T-helper 9 cell (primary cell): ENCODE measurements around the gene RNASE13.

Experiments used
- DNase-seq: peaks from one replicate; pipeline ENCODE4 v3.0.0-alpha.2; 2020
- total RNA-seq, 2 donors: gene quantifications; one replicate each; lab custom pipeline; 2026; lab: John Stamatoyannopoulos, UW

Gene RNASE13, protein sequence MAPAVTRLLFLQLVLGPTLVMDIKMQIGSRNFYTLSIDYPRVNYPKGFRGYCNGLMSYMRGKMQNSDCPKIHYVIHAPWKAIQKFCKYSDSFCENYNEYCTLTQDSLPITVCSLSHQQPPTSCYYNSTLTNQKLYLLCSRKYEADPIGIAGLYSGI
- total RNA-seq, result 0 reads per million in 2 donors

DNA sequence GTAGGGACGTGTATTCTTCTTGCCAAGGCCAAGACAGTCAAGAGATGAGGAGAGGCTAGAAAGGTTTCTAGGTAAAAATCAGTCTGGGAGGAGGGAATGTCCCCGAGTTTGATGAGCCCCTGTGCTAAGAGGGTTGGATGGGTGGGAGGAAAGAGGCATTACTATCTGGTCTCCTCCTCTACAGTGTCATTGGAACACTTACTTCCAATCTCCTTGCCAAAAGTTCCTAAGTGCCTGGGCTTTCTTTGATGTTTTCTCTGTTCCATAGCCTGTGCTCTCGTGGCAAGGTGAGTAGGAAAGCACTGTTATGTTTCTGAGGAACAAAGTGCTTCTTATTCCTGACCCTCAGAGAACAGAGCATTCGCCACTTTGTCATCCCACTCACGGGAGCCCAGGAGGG, at the start of gene RNASE13:
TSS of gene RNASE13 (minus strand) at position 101 of the 400 bp plus-strand sequence. CDS start 519 bp downstream, outside the sequence.
- no peak for DNase-seq

DNA sequence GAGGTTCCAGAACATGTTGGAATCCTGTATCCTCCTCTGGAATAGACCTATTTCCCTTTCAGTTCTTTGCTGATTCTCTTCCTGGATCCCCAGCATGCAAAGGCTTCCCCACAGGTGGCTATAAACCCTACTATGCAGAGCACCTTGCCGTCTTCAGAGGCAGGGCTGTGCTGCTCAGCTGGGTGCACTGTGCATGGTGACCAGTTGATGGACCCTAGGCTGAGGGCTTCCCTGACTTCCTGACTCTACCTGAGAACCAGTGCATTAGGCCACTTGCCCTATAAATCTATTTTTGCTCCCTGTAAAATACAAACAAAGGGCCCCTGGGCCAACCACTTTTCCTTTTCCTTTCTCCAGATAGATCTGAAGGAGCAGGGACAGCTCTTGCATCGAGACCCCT, 49.8 kb upstream of the RNASE13 start:
- no peak for DNase-seq

DNA sequence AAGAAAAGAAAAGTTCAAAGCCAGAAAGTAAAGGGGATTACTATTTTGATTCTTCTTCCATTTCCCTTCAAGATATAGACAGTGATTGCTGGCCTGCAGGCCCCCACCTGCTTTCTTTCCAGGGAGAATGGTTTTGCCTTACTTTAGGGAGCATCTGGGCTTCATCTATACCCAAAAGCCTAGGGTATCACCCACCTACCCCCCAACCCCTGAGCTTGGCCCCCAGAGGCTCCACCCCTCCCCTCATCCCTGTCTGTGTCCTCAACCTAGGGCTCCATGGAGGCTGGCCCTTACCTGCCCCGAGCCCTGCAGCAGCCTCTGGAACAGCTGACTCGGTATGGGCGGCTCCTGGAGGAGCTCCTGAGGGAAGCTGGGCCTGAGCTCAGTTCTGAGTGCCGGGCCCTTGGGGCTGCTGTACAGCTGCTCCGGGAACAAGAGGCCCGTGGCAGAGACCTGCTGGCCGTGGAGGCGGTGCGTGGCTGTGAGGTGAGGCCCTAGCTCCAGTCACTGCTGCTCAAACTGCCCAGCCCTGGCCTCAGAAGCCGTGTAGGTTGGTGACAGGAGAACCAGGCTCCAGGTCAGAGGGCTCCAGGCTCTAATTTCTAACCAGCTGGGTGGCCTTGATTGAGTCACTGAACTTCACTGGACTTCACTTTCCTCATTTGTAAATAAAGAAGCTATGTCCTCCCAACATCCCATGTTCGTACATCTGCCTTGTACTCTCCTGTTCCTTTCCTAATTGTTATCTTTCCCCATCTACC, 49.1 kb upstream of the RNASE13 start:
- no peak for DNase-seq

DNA sequence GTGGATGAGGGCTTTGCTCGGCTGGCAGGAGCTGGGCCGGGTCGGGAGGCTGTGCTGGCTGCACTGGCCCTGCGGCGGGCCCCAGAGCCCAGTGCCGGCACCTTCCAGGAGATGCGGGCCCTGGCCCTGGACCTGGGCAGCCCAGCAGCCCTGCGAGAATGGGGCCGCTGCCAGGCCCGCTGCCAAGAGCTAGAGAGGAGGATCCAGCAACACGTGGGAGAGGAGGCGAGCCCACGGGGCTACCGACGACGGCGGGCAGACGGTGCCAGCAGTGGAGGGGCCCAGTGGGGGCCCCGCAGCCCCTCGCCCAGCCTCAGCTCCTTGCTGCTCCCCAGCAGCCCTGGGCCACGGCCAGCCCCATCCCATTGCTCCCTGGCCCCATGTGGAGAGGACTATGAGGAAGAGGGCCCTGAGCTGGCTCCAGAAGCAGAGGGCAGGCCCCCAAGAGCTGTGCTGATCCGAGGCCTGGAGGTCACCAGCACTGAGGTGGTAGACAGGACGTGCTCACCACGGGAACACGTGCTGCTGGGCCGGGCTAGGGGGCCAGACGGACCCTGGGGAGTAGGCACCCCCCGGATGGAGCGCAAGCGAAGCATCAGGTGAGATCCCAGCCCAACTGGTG, 47.0 kb upstream of the RNASE13 start:
- DNase-seq, result no peak

DNA sequence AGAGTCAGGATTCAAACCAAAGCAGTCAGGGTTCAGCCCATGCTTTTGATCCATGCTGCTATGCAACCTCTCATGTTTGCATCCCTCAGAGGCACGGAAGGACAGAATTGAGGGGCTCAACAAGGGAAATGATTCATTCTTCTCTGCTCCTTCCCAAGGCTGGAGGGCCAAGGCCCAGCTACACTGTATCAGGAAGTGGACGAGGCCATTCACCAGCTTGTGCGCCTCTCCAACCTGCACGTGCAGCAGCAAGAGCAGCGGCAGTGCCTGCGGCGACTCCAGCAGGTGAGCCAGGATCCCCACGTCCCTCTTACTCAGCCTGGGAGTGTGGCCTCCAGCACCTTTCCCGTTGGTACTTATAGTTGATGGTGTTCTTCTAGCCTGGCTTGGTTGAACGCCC, 44.1 kb upstream of the RNASE13 start:
- DNase-seq, result no peak

DNA sequence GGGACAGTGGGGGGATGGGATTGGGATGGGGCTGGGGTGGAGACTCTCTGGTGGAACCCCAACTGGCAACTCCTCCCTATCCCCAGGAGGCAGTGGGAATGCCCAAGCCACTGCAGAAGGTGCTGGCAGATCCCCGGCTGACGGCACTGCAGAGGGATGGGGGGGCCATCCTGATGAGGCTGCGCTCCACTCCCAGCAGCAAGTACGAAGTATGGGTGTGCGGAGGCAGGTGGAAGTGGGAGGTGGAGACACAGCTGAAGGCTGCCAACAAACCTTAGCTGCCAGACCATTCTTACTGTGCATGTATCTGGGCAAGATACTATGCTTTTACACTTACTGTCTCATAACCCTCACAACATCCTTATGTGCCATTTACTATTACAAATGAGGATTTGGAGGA, 43.7 kb upstream of the RNASE13 start:
- DNase-seq, result no peak

DNA sequence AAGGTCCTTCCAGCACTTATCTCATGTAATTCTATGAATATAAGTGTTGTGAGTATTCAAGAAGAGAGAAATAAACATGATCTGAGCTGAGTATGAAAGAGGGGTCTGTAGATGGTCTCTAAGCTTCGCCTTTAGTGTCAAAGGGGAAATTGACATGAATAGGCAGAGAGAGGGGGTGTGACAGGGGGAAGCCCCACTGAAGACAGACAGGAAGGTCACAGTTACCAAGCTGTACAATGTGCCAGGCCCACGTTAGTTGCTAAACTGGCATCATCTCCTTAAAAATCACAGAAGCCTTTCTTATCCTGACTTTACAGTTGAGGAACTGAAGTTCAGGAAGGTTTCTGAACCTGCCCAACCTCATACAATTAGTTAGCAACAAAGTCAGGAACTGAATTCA, 43.1 kb upstream of the RNASE13 start:
- no peak for DNase-seq

DNA sequence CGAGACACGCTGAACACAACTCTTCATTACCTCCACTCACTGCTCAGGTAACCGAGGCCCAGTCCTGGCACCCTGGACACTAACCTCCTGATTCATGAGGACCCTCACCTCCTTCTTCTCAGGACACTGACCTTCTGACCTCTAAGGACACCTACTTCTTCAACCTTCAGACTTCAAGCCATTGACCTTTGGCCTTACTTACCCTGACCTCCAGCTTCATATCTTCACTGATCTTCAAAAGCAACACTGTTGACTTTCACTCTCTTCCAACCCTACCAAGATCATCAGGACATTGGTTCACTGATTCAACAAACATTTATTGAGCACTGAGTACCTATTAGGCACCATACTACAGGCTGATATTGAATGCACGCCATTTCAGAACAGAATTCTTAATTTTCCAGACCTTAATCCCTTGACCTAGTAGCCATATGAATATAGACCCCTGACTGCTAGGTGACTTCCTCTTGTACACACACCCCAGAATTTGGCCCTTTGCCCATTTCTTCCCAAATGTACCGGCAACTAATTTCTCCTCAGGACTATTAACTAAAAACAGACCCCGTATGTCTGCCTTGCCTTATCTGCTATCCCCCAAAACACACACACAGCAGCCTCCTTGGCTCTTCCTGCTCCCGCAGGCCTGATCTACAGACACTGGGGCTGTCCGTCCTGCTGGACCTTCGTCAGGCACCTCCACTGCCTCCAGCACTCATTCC, 41.3 kb upstream of the RNASE13 start:
- no peak for DNase-seq

DNA sequence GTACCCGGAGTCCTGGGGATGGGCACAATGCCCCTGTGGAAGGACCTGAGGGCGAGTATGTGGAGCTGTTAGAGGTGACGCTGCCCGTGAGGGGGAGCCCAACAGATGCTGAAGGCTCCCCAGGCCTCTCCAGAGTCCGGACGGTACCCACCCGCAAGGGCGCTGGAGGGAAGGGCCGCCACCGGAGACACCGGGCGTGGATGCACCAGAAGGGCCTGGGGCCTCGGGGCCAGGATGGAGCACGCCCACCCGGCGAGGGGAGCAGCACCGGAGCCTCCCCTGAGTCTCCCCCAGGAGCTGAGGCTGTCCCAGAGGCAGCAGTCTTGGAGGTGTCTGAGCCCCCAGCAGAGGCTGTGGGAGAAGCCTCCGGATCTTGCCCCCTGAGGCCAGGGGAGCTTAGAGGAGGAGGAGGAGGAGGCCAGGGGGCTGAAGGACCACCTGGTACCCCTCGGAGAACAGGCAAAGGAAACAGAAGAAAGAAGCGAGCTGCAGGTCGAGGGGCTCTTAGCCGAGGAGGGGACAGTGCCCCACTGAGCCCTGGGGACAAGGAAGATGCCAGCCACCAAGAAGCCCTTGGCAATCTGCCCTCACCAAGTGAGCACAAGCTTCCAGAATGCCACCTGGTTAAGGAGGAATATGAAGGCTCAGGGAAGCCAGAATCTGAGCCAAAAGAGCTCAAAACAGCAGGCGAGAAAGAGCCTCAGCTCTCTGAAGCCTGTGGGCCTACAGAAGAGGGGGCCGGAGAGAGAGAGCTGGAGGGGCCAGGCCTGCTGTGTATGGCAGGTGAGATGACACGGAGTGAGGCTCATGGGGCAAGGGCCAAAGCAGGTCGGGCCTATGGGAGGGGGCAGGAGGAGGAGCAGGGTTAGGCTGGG, 40.0 kb upstream of the RNASE13 start:
- DNase-seq, result no peak

DNA sequence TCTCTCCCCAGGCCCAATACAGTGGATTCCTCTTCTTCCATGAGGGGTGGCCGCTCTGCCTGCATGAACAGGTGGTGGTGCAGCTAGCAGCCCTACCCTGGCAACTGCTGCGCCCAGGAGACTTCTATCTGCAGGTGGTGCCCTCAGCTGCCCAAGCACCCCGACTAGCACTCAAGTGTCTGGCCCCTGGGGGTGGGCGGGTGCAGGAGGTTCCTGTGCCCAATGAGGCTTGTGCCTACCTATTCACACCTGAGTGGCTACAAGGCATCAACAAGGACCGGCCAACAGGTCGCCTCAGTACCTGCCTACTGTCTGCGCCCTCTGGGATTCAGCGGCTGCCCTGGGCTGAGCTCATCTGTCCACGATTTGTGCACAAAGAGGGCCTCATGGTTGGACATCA, 39.3 kb upstream of the RNASE13 start:
- no peak for DNase-seq

DNA sequence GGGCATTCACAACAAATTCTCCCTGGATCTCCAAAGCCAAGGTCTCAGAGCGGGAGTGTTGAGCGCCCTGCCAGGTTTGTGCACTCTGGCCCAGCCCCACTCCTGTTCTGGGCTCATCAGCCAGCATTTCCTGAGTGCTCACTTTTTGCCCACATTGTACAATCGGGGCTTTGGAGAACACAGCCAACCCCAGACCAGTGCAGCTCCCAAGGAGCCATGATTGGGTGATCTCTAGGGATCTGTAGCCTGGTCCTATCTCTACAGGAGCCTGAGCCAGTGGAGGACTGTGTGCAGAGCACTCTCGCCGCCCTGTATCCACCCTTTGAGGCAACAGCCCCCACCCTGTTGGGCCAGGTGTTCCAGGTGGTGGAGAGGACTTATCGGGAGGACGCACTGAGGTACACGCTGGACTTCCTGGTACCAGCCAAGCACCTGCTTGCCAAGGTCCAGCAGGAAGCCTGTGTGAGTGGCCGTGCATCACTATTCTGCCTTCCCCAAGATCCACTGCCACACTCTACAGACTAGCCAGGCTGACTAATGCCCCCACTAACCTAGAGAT, 38.3 kb upstream of the RNASE13 start:
- no peak for DNase-seq

DNA sequence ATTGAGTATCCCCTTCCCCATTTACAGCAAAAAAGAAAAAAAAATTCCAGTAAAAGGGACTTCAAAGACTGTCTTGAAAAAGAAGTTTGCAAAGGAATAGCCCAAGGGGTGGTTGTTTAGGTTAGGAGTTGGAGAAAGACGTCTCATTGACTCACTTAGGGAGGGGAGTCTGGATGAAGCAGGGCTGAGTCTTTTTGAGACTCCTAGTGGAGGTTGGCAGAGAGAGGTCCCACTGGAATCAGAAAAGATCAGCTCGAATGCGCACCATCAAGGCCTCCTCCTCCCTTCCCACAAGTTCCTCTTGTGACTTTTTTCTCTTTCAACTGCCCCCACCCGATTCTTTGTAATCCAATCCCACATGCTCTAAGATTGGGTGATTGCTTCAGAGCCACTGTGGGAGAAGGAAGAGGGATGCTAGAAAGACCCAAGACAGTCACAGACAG, 37.4 kb upstream of the RNASE13 start:
- no peak for DNase-seq

DNA sequence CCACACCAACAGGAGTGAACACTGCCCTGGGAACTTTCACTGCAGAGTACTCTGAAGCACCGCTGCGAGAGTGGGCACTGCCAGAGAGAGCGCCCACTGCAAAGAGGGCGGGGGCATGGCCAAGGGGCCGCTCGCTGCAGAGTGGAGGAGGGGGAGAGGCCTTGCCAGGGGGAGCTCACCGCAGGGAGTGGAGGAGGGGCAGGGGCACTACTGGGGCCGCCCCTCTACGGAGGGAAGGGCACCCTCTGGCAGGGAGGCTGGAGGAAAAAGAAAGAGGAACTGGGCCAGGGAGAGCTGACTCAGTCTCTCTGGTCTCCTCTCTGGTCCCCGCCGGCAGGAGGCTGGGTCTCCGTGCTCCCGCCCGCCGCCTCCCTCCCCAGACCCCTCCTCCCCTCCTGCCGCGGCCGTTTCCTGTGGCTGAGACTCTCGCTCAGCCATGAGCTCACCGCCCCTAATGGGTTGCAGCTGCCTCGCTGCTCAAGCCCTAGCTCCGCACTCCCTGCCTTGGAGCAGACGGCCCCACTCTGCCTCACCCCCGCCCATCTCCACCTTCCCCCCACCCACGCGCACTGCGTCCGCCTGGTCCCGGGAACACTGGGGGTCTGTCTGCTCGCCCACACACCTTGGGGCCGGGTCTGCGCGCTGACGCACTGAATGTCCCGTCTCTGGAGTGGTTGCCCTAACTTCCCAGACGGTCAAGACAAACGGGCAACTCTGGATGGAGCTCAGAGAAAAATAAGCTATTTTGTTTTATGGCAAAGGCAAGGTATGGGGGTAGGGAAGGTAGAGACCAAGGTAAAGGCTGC, 36.8 kb upstream of the RNASE13 start:
- peak; percentile 41 for DNase-seq

DNA sequence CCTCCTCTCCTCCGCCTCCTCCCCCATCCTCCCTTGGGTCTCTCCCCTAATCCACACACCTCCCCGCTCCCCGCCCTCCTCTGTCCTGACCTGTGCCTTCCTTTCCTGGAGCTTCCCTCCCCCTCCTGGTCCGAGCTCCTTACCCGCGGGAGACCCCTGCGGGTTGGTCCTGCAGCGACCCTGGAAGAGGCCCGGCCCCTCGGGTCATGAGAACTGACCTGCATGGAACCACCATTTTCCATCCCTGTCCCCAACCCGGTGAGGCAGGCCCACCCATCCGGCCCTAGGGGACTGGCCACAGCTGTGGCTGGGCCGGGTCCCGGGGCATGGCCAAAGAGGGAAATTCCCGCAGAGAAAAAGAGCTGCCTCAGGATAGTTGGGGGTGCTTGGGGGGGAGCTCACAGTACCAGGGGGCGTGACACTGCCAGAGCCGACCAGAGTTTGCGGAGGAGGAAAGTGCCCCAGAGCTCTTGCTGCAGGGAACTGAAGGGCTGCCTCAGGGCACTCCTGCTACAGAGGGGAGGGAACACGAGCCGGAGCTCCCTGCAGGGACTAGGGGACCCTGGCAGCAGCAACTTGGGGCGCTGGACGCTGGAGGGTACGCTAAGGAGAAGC, 36.1 kb upstream of the RNASE13 start:
- DNase-seq, result no peak

DNA sequence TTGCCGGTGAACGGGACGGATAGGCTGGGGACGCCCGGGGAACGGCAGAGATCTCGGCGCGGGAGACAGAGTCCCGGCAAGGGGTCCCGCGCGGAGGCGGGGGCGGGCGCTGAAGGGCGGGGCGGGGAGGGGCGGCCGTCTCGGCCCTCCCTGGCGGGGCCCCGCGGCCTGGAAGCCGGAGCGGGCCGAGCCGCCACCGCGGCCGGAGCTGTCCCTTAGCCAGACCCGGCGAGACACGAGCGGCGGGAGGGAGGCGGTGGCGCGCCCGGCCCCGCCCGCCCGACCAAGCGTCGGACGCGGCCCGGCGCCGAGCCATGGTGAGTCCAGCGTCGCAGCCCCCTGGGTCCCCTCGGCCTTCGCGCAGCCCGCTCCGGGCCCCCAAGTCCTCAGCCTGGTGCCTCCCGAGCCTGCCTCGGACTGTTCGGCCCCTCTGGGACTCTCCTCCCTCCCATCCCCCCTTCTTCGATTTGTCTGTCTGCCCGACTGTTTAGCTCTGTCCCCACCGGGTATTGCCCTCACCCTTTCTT, 35.5 kb upstream of the RNASE13 start, which contains the start of gene ARHGEF40:
TSS of gene ARHGEF40 (plus strand) at position 222 of the 527 bp plus-strand sequence. CDS start at position 315, 93 bp downstream.
- peak; percentile 26 for DNase-seq

DNA sequence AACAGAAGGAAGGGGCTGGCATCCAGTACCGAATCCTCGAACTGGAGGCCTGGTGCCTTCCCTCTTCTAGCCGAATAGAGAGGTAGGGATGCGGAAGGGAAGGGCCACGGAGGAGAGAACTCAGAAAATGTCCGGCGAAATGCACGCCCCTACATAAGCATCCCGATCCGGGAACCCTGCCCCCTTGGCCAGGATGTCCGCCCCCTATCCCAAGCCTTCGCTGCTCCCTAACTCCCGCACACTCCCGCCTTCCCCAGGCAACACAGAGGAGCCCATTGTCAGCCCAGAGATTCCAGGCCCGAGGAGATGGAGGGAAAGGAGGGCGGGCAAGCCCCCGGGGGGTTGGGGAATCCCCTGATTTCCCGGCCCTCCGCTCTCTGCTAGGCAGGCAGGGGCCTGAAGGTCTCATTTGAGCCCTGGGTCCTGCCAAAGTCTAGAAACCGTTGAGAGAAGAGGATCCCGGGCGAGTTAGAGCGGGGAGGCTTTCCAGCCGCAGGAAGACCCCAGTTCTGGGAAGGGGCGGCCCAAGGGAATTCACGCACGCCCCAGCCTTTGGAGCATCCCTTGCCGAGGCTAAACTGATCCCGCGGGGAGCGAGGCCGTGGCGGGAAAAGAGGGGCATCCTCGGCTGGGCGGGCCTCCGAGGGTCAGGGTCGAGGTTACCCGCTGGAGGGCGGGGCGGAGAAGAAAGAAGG, 34.9 kb upstream of the RNASE13 start:
- peak; percentile 32 for DNase-seq

DNA sequence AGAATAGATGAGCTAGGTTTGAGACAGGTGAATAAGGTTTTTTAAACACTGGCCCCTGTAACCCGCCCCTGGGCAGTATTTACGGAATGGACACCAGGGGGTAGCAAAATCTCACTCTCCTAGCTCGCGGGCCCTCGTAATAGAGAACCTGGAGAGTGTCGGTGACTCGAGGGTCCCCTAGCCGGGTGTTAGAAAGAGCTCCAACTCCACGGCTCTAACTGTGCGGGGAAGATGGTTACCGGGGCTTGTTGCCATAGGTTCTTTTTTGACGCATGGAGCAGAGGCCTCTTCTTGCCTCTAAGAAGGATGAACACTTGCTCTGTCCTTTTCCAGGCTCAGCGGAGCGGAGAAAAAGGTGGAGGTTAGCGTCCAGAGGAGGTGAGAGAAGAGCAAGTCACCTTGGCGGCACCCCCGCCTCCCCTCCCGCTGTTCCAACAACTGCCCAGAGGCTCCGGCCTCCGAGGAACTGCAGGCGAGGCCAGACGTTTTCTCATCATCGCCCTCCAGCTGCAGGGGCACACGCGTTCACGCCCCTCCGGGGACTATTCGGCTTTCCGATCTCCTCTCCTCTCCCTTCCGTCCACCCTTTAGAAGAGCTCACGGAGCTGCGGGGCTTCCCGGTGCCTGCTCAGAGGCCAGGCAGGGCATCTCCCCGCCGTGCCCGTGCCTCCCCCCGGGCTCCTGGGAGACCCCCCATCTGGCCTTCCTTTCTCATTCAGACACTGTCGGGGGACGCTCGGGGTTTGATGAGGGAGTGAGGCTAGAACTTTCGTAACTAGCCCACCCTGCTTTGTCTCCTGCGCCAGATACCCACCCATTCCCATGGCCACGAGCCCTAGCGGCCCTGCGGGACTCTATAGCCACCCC, 34.1 kb upstream of the RNASE13 start:
- DNase-seq, result peak; percentile 45

DNA sequence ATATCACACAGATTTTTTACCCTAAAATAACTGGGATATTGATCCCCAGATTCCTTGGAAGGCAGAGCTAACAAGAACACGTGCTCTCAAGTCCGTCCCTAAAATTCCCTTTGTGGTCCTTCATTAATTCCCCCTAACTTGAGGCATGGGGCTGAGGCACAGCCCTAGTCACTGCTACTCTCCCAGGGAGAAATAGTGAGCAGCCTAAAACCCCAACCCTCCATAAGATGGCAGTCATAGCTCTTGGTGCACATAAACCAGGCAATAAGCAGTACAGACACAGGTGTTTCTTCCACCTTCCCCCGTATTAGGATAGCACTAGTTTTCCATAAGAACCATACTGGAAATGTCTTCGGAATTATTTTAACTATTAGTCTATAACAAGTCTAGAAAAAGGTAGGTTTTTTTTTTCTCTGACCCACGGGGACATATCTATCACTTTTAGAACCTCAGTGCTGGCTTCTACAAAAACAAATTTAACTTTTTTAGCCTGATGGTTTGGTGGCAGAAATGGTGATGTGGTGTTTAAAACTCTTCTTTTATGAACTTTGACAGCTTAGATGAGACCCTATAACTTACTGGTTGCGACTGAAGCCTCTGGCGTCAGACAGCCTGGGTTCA, 32.4 kb upstream of the RNASE13 start:
- no peak for DNase-seq
